Activated CD8-positive, alpha-beta T cell treated with anti-CD3 and anti-CD28 coated beads for 36 hours (primary cell): ENCODE measurements around the gene SGPP1. TPM values are rescaled to one million over a fixed set of nuclear protein-coding genes. Genes with fewer than 3 reads are reported as not detected.

Source experiments
- ATAC-seq: fragments of 200-7000 bp; cut with Tn5 transposase; one replicate; pipeline ENCODE4 v1.10.0; 2021; ENCODE audit warnings: mild to moderate bottlenecking, moderate library complexity
- CTCF ChIA-PET: fragments of 350-600 bp; sonication (Branson Sonifier 250); formaldehyde crosslinking; loops from one replicate; lab custom pipeline; 2021; ENCODE audit warnings: antibody characterized with exemption; lab: Charles Lee
- POLR2A ChIA-PET: fragments of 350-600 bp; sonication (Branson Sonifier 250); formaldehyde crosslinking; loops from one replicate; lab custom pipeline; 2021; ENCODE audit warnings: antibody characterized with exemption; lab: Charles Lee
- DNase-seq: peaks from one replicate; pipeline ENCODE4 v3.0.0-alpha.2; 2020
- H3K27ac Mint-ChIP-seq: one replicate; pipeline ENCODE4 v1.8.0; 2021; ENCODE audit warnings: mild to moderate bottlenecking, mixed read lengths
- H3K27me3 Mint-ChIP-seq: one replicate; pipeline ENCODE4 v1.8.0; 2021; ENCODE audit warnings: mixed read lengths
- H3K36me3 Mint-ChIP-seq: one replicate; pipeline ENCODE4 v1.8.0; 2021; ENCODE audit warnings: low read depth, mixed read lengths
- H3K4me1 Mint-ChIP-seq: one replicate; pipeline ENCODE4 v1.8.0; 2021; ENCODE audit warnings: low read depth, mixed read lengths
- H3K4me3 Mint-ChIP-seq: one replicate; pipeline ENCODE4 v1.8.0; 2021; ENCODE audit warnings: mild to moderate bottlenecking, moderate library complexity, mixed read lengths
- H3K9me3 Mint-ChIP-seq: one replicate; pipeline ENCODE4 v1.8.0; 2021; ENCODE audit warnings: mixed read lengths
- CTCF ChIP-seq: fragments of 200-600 bp; IDR thresholded peaks from one replicate; pipeline ENCODE4 v1.8.0; 2022; ENCODE audit warnings: antibody characterized with exemption, mild to moderate bottlenecking
- intact Hi-C: fragments of 100-400 bp; cut with micrococcal nuclease; formaldehyde crosslinking; loops from one replicate; pipeline ENCODE4 v1.10.0; 2022
- total RNA-seq, 2 experiments: library from RNA; stranded (reverse); gene quantifications; one replicate each; pipeline ENCODE4 v1.2.3, GENCODE V29; 2021

SGPP1 gene
- total RNA-seq, 2 experiments from 2014 or later = 10.5 to 10.9 TPM

- Mint-ChIP-seq H3K4me1 (peaks cover 26% of the 10 kb centered on the region), H3K27ac (no peak overlapping the region), H3K36me3 (peaks cover 36% of the 10 kb centered on the region), H3K9me3 (peaks cover 13% of the 10 kb centered on the region), H3K4me3 (no peak overlapping the region), H3K27me3 (no peaks in the 10 kb centered on the region)
- intact Hi-C loops = no loop called here
- ATAC-seq (no peak), DNase-seq (no peak)
- POLR2A ChIA-PET = no interaction called here
- CTCF ChIA-PET = no interaction called here
- no peak for TF ChIP-seq CTCF
Measured at GRCh38 chr14:63715360-63715759, 12.5 kb downstream of the SGPP1 start.

GRCh38 chr14:63713764-63714163 lies 14.1 kb downstream of the SGPP1 start:
- intact Hi-C loops = no loop called here
- H3K36me3 Mint-ChIP-seq = peaks cover 33% of the 10 kb centered on the region
- no peak for TF ChIP-seq CTCF
- H3K27ac Mint-ChIP-seq = no peak overlapping the region
- H3K4me1 Mint-ChIP-seq = peaks cover 36% of the 10 kb centered on the region
- H3K9me3 Mint-ChIP-seq = peaks cover 13% of the 10 kb centered on the region
- ChIA-PET CTCF (no interaction called here), POLR2A (no interaction called here)
- no peaks in the 10 kb centered on the region for H3K27me3 Mint-ChIP-seq
- ATAC-seq = no peak
- no peak for DNase-seq
- no peak overlapping the region for H3K4me3 Mint-ChIP-seq

- DNase-seq = no peak
- peaks cover 36% of the 10 kb centered on the region for H3K4me1 Mint-ChIP-seq
Measured at GRCh38 chr14:63713058-63713457, 14.8 kb downstream of the SGPP1 start.

GRCh38 chr14:63712123-63712522 lies 15.7 kb downstream of the SGPP1 start:
- Mint-ChIP-seq H3K4me1 (peaks cover 39% of the 10 kb centered on the region), H3K4me3 (no peak overlapping the region), H3K27ac (peak overlapping the region; percentile 66), H3K27me3 (no peaks in the 10 kb centered on the region), H3K9me3 (peaks cover 4% of the 10 kb centered on the region), H3K36me3 (peaks cover 28% of the 10 kb centered on the region)
- ATAC-seq (peak; percentile 42), DNase-seq (no peak)
- CTCF ChIA-PET = interaction anchor here (0.8 to 1.2 kb wide), 4 partner anchors 9 to 72 kb away, joined by 3 to 4 read pairs (median 4); no protein-coding TSS in a partner anchor
- intact Hi-C loops = no loop called here
- POLR2A ChIA-PET = interaction anchor here (0.6 kb wide), 1 partner anchor 11 kb away, joined by 3 read pairs; no protein-coding TSS in a partner anchor
- no peak for TF ChIP-seq CTCF

More at GRCh38 chr14:63713058-63713457, 14.8 kb downstream of the SGPP1 start:
- peak overlapping the region; percentile 16 for H3K27ac Mint-ChIP-seq
- H3K27me3 Mint-ChIP-seq = no peaks in the 10 kb centered on the region
- intact Hi-C loops = no loop called here
- ATAC-seq = peak; percentile 63
- TF ChIP-seq CTCF = no peak
- CTCF ChIA-PET = interaction anchor here (1.2 kb wide), 1 partner anchor 73 kb away, joined by 4 read pairs; no protein-coding TSS in a partner anchor
- H3K36me3 Mint-ChIP-seq = peaks cover 31% of the 10 kb centered on the region
- H3K4me3 Mint-ChIP-seq = no peak overlapping the region
- H3K9me3 Mint-ChIP-seq = peaks cover 9% of the 10 kb centered on the region
- POLR2A ChIA-PET = interaction anchor here (0.6 kb wide), 1 partner anchor 10 kb away, joined by 3 read pairs; no protein-coding TSS in a partner anchor

GRCh38 chr14:63710497-63710896 lies 17.4 kb downstream of the SGPP1 start:
- Mint-ChIP-seq H3K4me1 (peaks cover 44% of the 10 kb centered on the region), H3K4me3 (no peak overlapping the region), H3K27ac (no peak overlapping the region), H3K9me3 (no peaks in the 10 kb centered on the region), H3K36me3 (peaks cover 19% of the 10 kb centered on the region), H3K27me3 (no peaks in the 10 kb centered on the region)
- ChIA-PET POLR2A (no interaction called here), CTCF (no interaction called here)
- ATAC-seq (no peak), DNase-seq (no peak)
- TF ChIP-seq CTCF = no peak
- intact Hi-C loops = no loop called here
